DND-41 (cell line): ENCODE measurements around the gene AP1B1.

Experiments used
- EZH2 ChIP-seq: IDR thresholded peaks from 3 replicates; pipeline ENCODE4 v1.6.1; 2012; ENCODE audit warnings: borderline replicate concordance, low read depth, mild to moderate bottlenecking, moderate library complexity, low read length, inconsistent platforms; ENCODE audit not compliant: severe bottlenecking
- TF ChIP-seq, protein P1 (sequence below): IDR thresholded peaks from 2 replicates; pipeline ENCODE4 v1.5.1; 2012; ENCODE audit warnings: borderline replicate concordance, low read length, moderate library complexity, mild to moderate bottlenecking; ENCODE audit not compliant: poor library complexity, severe bottlenecking; ENCODE audit errors: extremely low read depth

DNA sequence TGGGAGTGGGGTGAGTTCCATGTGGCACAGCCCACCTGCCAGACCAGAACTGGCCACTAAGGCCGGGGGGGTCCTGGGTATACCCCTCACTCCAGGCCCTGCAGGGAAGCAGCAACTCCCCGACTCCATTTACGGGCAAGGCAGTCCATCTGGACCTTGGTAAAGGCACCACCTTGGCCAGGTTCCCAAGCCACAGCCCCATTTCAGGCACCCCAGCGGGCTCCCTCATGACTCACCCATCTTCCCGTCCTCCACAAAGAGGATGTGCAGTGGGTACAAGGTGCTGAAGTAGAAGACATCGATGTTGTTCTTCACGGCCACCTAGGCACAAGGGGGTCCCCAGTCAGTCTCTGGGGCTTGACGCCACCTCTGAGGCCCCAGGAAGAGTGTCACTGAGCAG, 57.2 kb downstream of the AP1B1 start:
- TF ChIP-seq, protein P1, sequence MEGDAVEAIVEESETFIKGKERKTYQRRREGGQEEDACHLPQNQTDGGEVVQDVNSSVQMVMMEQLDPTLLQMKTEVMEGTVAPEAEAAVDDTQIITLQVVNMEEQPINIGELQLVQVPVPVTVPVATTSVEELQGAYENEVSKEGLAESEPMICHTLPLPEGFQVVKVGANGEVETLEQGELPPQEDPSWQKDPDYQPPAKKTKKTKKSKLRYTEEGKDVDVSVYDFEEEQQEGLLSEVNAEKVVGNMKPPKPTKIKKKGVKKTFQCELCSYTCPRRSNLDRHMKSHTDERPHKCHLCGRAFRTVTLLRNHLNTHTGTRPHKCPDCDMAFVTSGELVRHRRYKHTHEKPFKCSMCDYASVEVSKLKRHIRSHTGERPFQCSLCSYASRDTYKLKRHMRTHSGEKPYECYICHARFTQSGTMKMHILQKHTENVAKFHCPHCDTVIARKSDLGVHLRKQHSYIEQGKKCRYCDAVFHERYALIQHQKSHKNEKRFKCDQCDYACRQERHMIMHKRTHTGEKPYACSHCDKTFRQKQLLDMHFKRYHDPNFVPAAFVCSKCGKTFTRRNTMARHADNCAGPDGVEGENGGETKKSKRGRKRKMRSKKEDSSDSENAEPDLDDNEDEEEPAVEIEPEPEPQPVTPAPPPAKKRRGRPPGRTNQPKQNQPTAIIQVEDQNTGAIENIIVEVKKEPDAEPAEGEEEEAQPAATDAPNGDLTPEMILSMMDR, result no peak
- no peak for TF ChIP-seq EZH2
